WERI-Rb-1 (cell line): ENCODE measurements around the gene ME3.

Experiments
- DNase-seq: peaks from one replicate; pipeline ENCODE4 v3.0.0-alpha.2; 2020
- H3K27ac ChIP-seq: fragments of 250-450 bp; sonication (Bioruptor Pico); 2 replicates; pipeline ENCODE4 v1.5.1; 2020; ENCODE audit warnings: mild to moderate bottlenecking, moderate library complexity
- H3K27me3 ChIP-seq: fragments of 250-450 bp; sonication (Bioruptor Pico); 2 replicates; pipeline ENCODE4 v1.5.1; 2021; ENCODE audit warnings: mild to moderate bottlenecking, low read depth, moderate library complexity; ENCODE audit not compliant: insufficient read depth, severe bottlenecking
- H3K36me3 ChIP-seq: fragments of 250-450 bp; sonication (Bioruptor Pico); 2 replicates; pipeline ENCODE4 v1.5.1; 2020; ENCODE audit warnings: mild to moderate bottlenecking, moderate library complexity
- H3K4me3 ChIP-seq: 2 replicates; pipeline ENCODE4 v1.5.1; 2011; ENCODE audit warnings: low read depth, mild to moderate bottlenecking, control low read depth, low read length
- H3K9me3 ChIP-seq: fragments of 250-450 bp; sonication (Bioruptor Pico); 2 replicates; pipeline ENCODE4 v1.5.1; 2021; ENCODE audit warnings: mild to moderate bottlenecking, moderate library complexity; ENCODE audit not compliant: severe bottlenecking
- TF ChIP-seq, protein P1 (sequence below): IDR thresholded peaks from 2 replicates; pipeline ENCODE4 v1.5.1; 2011; ENCODE audit warnings: low read depth, mild to moderate bottlenecking, control low read depth, inconsistent platforms, low read length

The ME3 gene

DNA sequence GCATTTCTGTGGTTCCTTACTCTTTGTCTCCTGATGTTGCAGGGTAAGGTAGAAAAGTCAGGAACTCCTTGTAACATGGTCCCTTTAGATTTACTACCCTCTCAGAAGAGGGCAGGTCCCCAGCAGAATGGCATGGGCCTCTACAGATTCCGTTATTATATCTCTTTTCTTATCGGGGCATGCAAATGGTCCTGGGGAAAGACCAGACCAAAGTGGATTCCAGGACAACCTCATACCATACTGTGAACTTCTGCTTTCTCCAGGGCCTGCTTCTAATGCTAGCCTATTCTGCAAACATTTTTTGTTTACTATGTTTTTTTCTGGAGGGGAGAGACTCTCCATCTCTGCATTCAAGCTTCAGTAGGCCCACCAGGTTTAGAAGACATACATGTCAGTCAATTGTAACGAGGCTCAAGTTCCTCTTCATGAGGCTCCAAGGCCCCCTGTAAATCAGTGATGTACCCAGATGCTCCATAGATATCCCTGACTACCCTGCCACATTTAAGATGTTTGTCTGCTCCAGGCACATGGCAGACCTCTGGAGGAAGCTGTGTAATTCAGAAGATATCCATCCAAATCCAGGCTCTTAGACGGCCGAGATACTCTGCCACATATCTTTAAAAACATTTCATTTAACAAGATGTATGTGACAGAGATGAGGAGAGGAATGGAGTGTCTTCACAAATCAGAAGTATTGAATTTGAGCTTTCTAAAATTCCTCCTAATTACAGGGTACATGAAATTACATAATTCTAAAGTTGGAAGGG lies 8.5 kb upstream of the ME3 start:
- Histone ChIP-seq H3K27me3 (no peaks in the 10 kb centered on the region), H3K36me3 (no peaks in the 10 kb centered on the region), H3K27ac (no peak overlapping the region), H3K4me3 (no peak overlapping the region), H3K9me3 (no peaks in the 10 kb centered on the region)
- TF ChIP-seq, protein P1, sequence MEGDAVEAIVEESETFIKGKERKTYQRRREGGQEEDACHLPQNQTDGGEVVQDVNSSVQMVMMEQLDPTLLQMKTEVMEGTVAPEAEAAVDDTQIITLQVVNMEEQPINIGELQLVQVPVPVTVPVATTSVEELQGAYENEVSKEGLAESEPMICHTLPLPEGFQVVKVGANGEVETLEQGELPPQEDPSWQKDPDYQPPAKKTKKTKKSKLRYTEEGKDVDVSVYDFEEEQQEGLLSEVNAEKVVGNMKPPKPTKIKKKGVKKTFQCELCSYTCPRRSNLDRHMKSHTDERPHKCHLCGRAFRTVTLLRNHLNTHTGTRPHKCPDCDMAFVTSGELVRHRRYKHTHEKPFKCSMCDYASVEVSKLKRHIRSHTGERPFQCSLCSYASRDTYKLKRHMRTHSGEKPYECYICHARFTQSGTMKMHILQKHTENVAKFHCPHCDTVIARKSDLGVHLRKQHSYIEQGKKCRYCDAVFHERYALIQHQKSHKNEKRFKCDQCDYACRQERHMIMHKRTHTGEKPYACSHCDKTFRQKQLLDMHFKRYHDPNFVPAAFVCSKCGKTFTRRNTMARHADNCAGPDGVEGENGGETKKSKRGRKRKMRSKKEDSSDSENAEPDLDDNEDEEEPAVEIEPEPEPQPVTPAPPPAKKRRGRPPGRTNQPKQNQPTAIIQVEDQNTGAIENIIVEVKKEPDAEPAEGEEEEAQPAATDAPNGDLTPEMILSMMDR = no peak
- DNase-seq = no peak

DNA sequence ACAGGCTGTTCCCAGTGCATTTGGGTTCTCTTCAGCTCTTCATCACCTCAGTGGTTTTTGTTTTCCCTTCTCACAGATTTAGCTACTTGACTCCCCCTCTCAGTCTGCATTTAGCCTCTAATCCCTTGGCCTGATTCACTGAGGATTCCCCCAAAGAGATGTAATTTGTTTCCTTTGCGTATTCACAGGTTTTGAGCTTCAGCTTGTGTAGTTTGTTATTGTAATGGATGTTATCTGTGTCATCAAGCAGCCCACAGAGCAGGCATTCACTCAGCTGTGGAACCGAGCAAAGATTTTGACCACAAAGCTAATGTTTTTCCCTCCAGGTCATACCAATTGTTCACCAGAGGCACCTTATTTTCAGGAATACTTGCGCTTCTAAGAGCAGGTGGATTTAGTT lies 6.4 kb upstream of the ME3 start:
- H3K4me3 ChIP-seq = no peak overlapping the region
- H3K27me3 ChIP-seq = no peaks in the 10 kb centered on the region
- H3K36me3 ChIP-seq = no peaks in the 10 kb centered on the region
- no peaks in the 10 kb centered on the region for H3K9me3 ChIP-seq
- TF ChIP-seq, protein P1 = no peak
- DNase-seq = no peak
- H3K27ac ChIP-seq = no peak overlapping the region

- H3K36me3 ChIP-seq = no peaks in the 10 kb centered on the region
- no peaks in the 10 kb centered on the region for H3K9me3 ChIP-seq
- TF ChIP-seq, protein P1 = no peak
- DNase-seq = no peak
- H3K27me3 ChIP-seq = no peaks in the 10 kb centered on the region
- no peak overlapping the region for H3K27ac ChIP-seq
- no peak overlapping the region for H3K4me3 ChIP-seq
These were observed 5.9 kb upstream of the ME3 start for GRCh38 chr11:86678296-86678695.

DNA sequence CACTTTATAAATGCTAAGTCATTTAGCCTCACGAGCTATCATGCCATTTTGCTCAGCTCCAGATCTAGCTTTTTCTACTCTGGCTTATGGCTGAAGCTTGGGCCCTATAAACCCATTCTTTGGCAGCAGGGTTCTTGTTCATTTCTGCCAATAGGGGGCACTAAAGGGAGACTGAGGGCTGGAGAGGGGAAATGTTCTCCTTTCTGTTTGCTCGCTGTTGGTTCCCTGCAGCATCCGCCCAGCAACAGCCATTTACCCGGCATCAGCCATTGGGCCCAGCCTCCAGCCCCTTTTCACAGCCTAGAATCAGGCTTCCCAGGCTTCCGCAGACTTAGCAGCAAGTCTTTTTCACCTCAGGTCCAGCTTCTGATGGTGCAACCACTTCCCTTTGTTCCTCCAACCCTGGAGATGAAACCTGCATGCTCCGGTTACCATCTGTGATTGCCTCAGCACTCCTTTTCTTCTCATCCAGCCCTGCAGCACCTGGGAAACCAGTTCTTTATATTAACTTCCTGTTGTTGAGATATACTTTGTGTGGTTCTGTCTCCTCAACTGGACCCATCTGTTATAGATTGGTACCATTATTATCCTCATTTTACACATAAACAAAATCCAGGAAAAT lies 4.2 kb upstream of the ME3 start:
- no peak overlapping the region for H3K4me3 ChIP-seq
- no peaks in the 10 kb centered on the region for H3K27me3 ChIP-seq
- no peaks in the 10 kb centered on the region for H3K36me3 ChIP-seq
- TF ChIP-seq, protein P1 = peak; percentile 56
- H3K9me3 ChIP-seq = no peaks in the 10 kb centered on the region
- no peak overlapping the region for H3K27ac ChIP-seq
- DNase-seq = peak; percentile 57

- Histone ChIP-seq H3K4me3 (no peak overlapping the region), H3K27ac (no peak overlapping the region), H3K9me3 (no peaks in the 10 kb centered on the region), H3K36me3 (no peaks in the 10 kb centered on the region), H3K27me3 (no peaks in the 10 kb centered on the region)
- TF ChIP-seq, protein P1 = no peak
- DNase-seq = no peak
These were observed 3.6 kb upstream of the ME3 start for GRCh38 chr11:86676010-86676409.
